HG03342 (cell line): ENCODE measurements around the gene MYBL2.

Source experiments
- ATAC-seq: cut with Tn5 transposase; IDR thresholded peaks from one replicate; pipeline ENCODE4 v1.9.1; 2021; ENCODE audit warnings: mild to moderate bottlenecking, moderate library complexity; ENCODE audit not compliant: unreplicated experiment

Gene MYBL2

DNA sequence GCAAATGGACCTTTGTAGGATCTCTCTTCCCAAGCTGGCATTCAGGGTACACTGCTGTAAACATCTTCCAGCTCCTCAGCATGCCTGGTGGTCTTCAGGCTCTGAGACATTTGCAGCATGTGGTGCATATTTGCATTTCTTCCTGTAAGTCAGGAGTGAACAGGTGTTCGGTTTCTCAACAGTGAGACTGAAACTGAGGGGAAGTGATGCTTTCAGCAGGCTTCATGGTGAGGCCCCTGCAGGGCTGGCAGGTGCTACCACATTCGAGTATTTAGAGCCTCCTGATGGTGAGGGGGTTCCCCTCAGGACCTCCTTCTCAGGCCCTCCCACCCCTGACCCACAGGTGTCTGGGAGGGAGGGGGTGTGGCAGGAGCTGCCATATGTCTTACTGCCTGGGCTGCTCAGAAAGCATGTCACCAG is 15.1 kb downstream of the MYBL2 start:
- peak; percentile 88 for ATAC-seq

DNA sequence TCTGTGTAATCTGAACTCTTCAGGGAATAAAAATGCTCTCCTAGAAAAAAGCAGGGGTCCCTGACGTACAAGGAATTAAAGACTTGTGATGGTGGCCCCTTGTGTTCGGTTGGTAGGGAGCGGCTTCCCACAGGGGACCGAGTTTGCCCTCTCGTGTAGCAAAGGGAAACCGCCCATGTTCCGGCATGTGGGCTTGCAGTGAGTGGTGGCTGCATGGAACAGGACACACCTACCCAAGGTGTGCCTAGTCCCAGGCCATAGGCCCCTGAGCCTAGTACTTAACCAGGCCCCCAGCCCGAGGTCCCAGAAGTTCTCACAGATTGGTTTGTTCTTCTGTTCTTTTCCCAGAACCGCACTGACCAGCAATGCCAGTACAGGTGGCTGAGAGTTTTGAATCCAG is 15.5 kb downstream of the MYBL2 start:
- ATAC-seq: peak; percentile 30

DNA sequence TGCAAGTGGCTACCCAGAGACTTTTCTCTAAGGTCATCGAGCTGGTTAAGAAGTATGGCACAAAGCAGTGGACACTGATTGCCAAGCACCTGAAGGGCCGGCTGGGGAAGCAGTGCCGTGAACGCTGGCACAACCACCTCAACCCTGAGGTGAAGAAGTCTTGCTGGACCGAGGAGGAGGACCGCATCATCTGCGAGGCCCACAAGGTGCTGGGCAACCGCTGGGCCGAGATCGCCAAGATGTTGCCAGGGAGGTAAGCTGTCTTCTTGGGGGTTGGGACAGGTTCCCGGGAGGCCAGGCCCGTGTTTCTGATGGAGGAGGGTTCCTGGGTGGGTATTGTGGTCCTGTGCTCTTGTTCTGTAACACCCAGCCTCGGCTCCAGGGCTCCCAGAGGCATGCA is 19.9 kb downstream of the MYBL2 start:
- no peak for ATAC-seq

DNA sequence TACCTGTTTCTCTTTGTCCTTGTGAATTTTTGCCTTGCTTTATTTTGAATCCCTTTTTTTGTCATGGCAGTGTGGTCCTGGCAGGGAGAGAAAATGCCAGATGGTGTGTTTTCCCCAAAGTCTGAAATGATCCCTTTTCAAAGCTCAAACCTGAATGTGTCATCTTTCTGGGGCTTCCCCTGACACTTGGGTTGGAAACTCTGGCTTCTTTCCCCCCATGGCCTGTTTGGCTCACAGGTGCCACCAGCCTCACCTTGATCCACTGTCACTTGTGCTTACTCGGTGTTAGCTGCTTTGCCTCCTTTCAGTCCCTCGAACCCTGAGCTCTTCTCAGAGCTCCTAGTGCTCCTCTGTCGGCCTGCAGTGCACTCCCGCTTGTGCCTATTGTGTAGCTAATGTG is 22.3 kb downstream of the MYBL2 start:
- no peak for ATAC-seq

DNA sequence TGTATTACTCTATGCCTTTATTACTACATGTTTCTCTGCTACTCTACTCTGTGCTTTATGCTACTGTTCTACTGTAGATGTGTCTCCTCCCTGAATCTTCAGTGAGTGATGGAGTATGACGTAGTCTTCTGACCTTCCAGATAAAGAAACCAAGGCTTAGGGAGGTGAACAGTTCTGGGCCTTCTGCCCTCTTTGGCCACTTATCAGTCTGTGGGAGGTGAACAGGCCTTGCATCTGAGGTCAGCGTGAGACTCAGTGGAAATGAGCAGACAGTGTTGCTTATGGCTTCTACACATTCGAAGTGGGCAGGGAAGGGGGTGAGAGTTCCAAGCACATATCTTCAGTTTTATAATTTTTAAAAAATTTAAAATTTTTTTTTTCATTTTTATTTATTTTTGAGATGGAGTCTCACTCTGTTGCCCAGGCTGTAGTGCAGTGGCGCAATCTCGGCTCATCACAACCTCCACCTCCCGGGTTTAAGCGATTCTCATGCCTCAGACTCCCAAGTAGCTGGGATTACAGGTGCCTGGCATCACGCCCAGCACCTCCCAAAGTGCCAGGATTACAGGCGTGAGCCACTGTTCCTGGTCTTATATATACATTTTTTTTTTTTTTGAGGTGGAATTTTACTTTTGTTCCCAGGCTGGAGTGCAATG is 24.2 kb downstream of the MYBL2 start:
- no peak for ATAC-seq

DNA sequence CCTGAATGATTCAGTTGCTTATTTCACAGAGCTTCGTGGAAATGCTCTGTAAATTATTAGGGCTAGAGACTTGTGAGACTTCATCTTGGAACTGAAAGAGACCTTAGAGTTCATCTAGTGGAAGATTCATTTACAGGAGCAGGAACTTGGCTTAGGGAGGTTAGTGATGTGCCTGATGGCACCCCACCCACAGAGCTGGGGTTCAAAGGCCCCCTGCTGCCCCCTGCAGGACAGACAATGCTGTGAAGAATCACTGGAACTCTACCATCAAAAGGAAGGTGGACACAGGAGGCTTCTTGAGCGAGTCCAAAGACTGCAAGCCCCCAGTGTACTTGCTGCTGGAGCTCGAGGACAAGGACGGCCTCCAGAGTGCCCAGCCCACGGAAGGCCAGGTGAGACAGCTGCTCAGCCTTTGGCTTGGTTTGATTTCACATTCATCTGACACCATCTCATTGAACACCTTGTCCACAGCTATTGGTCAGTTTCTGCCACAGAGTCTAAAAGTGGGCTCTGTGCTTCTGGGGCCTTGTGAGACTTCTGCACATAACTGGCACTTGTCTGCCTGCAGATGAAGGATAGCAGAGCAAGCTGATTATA is 25.1 kb downstream of the MYBL2 start:
- ATAC-seq: no peak

DNA sequence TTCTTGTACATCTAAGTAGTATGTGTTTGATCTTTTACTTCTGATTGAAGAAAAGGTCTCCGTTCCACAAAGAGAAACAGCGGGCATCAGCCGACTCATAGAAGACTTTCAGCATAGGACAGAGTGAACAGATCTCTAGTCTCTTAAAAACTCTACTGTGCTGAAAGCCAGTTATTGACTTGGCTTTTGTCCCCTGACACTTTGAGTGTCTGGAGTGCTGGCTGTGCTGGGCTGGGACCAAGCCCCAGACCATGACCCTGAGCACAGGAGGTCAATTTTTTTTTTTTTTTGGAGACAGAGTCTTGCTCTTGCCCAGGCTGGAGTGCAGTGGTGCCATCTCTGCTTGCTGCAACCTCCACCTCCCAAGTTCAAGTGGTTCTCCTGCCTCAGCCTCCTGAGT is 27.8 kb downstream of the MYBL2 start:
- ATAC-seq: no peak

DNA sequence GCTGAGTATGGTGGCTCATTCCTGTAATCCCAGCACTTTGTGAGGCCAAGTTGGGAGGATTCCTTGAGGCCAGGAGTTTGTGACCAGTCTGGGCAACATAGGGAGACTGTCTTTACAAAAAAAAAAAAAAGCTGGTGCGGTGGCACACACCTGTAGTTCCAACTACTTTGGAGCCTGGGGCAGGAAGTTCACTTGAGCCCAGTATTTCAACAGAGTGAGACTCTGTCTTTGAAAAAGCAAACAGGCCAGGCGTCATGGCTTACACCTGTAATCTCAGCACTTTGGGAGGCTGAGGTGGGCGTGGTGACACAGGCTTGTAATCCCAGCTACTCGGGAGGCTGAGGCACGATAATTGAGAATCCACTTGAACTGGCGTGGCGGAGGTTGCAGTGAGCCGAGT is 28.7 kb downstream of the MYBL2 start:
- no peak for ATAC-seq

DNA sequence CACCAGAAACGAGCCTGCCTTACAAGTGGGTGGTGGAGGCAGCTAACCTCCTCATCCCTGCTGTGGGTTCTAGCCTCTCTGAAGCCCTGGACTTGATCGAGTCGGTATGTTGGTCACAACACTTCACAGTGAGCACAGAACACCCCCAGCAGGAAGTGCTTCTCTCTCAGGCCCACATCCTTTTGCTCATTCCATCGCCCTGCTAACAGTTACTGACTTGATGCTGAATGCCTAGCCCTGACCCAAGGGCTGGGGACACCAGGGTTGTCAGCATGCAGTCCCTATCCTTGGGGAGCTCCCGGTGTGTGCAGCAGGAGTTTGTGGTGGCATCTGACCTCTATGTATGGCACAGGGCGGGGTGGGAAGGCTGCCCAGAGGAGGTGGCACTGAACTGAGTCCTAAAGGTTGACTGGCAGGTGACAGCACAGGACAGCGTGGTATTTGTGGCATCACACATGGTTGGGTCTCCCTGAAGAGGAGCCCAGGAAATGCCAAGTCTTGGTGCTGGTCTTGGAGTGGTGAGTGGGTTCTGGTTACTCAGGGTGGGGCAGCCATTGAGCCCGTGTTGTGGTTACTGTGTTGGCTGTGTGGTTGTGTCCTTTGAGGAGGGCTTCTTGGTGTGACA is 33.1 kb downstream of the MYBL2 start:
- no peak for ATAC-seq

DNA sequence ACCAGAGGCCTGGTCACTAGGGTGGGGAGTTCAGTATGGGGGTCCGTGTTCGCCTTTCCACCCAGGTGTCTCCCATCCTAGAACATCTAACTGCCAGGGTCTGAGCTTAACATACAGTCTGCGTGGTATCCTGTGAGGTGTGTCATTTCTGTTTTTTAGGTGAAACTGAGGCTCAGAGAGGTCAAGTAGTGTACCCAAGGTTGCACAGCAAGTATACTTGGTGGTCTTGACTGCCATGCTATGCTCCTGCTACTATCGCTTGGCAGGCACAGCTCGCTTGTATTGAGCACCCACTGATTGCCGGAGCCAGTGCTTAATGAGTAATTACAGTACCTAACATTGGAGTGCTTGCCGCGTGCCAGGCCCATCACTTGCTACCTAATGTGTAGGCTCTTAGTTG is 33.7 kb downstream of the MYBL2 start:
- ATAC-seq: no peak

DNA sequence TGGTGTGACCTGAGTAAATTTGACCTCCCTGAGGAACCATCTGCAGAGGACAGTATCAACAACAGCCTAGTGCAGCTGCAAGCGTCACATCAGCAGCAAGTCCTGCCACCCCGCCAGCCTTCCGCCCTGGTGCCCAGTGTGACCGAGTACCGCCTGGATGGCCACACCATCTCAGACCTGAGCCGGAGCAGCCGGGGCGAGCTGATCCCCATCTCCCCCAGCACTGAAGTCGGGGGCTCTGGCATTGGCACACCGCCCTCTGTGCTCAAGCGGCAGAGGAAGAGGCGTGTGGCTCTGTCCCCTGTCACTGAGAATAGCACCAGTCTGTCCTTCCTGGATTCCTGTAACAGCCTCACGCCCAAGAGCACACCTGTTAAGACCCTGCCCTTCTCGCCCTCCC is 35.6 kb downstream of the MYBL2 start:
- no peak for ATAC-seq

DNA sequence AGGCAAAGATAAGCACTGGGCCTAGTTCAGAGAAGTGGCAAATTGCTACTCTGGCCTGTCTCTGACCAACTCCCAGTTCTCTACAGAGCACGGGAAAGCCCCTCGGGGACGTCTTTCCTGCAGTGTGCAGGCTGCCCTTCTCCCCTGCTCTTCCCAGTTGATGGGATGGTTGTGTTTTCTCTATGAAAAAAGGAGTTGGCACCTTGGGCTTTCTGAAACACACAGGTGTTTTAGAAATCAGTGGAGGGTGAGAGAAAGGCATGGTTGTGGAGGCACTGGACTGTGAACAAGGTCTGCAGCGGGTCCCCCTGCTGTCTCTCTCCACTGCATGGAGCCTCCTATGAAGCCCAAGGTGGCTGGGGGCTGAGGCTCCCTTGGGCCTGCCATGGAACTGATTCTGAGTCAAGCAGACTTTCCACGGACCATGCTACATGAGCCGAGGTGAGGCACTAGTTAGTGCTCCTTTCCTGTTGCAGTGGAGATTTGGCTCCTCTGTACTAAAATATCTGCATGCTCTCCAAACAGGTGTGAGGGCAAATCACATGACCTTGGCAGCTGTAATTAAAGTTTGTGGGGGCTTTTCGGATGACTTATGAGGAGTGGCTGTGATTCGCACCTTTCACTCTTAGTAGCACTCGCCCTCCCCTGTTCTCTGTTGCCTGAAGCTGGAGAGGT is 43.6 kb downstream of the MYBL2 start:
- ATAC-seq: peak; percentile 59

DNA sequence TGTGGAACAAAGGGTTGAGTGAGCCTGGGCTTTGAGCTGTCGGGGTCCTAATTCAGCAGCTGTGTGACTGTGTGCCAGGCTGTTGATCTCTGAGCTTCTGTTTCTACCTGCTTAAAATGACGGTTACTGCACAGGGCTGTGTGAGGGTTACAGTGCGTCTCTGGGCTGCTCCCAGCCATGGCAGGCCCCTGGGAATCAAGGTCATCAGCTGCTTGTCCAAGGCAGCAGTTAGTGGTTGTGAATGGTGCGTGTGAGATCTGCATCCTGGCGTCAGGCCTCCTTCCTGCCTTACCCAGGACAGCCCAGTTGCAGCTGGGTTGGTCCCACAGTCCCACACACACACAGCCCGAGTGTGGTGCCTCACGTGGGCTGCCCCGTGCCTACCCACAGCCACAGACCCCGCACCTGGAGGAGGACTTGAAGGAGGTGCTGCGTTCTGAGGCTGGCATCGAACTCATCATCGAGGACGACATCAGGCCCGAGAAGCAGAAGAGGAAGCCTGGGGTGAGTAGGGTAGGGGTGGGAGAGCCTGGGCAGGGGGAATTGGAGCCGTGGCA is 44.3 kb downstream of the MYBL2 start:
- peak; percentile 7 for ATAC-seq

DNA sequence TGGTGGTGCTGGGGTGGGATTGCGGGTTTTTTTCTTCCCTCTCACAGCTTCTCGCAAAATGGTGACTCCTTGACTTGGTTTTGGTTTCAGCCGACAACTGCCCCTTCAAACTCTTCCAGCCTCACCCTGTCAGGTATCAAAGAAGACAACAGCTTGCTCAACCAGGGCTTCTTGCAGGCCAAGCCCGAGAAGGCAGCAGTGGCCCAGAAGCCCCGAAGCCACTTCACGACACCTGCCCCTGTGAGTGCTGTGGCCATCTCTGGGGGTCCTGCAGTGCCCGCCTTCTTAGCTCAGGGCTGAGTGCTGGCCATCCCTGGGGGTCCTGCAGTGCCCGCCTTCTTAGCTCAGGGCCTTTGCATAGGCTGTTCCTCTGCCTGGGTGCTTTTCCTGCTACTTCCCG is 48.1 kb downstream of the MYBL2 start:
- no peak for ATAC-seq

DNA sequence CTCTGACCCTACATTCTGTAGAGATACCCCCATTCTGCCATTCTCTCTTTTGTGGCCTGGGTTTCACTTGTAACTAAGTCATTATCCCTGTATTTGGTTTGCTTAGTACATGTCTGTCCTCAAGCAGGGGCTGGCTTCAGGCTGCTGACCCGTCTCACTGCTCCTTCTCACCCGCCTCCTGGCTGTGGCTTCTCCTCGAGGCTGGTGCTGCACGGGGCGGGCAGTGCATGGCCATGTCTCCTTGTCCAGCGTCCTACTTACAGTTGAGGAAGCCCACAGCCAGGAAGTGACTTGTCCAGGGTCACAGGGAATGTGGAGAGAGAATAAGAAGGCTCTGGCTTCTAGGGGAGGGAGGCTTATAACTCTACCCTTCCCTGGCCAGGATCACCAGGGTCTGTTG is 48.6 kb downstream of the MYBL2 start:
- ATAC-seq: no peak

DNA sequence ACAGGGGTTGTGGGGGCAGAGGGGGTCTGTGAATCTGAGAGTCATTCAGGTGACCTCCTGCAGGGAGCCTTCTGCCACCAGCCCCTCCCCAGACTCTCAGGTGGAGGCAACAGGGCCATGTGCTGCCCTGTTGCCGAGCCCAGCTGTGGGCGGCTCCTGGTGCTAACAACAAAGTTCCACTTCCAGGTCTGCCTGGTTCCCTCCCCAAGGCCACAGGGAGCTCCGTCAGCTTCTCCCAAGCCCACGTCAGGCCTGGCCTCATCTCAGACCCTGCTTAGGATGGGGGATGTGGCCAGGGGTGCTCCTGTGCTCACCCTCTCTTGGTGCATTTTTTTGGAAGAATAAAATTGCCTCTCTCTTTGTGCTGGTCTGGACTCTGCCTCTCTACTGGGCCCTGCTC is 49.2 kb downstream of the MYBL2 start:
- ATAC-seq: no peak

DNA sequence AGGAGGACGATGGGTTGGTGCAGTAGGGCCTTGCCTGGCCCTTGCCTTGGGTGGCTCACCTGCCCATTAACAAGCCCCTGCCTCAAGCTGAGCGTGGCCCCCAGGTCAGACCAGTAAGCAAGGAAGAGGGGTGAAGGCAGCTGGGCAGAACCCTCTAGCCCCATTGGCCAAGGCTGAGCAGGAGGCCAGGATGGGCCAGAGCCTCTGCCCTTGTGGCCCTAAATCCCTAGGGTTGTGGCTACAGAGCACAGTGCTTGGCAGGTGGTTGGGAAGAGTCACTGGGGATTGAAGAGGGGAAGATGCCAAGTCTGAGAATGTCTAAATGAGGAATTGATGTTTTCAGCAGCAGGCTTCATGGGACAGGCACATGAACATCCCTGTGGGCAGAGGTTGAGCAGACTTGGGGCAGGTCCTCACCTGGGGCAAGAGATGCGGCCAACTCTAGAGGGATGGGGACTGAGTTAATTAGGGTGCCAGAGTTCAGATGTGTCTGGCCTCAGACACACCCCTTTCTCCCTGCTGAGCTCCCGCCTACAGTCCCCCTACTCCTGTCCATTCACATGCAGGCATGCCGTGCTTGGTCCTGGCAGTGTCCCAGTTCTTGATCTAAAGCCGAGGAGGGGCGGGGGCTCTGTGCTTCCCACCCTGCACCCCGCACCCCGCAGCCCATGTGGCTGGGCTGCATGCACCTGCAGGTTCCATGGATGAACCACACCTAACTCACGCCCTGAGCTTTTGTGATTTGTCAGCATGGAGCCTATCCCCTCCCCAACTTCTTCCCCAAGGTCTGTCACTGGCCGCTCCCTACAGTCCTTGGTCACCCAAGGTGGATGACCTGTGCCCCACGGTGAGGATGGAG is 50.1 kb downstream of the MYBL2 start:
- no peak for ATAC-seq

DNA sequence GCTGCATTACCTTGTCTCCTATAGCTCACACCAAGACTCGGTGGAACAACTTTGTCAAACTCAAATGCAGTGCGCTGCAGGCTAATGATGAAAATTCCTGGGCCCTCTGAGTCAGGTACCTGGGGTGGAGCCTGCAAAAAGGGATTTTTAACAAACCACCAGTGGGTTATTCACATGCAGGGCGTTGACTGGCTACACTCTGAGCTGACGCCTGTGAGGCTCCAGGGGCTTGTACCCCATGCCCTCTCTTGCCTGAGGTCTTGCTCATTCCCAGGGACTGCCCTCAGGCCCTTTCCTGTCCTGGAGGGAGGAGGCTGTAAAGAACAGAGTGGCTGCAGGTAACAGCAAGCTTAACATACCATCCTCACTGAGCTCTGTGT is 50.7 kb downstream of the MYBL2 start:
- no peak for ATAC-seq

DNA sequence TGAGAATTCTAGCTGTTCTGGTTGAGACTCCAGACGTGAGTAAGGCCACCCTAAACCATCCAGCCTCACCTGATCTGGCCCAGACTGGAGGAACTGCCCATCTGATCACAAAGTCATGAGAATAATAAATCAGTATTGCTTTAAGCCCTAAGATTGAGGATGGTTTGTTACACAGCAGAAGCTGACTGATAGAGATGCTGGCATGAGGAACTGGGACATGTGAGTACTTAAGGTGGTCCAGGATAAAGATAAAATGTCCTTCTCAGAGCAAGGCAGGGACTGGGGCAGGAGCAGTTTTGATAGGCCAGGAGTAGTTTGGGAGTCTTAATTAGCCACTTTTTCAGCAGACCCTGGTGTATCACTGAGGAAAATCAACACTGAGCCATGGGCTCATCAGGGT is 53.1 kb downstream of the MYBL2 start:
- ATAC-seq: no peak

DNA sequence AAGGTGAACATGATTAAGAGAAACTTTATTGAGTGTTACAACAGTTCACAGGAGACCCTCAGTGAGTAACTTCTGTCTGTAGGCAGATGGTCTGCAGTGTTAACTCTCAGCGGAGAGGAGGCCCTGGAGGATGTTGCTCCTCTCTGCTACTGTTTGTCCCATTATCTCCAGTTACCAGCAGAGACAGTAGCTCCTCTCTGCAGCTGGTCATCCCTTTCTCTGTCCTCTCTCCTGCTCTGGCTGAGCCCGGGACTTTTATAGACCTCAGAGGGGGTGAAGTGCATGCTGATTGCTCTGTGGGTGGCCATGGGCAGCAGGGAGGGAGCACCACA is 54.1 kb downstream of the MYBL2 start:
- no peak for ATAC-seq
